Progenitor cell of endocrine pancreas (in vitro differentiated cells): ENCODE data around the gene RSF1. TPM values are rescaled to one million over a fixed set of nuclear protein-coding genes. Genes with fewer than 3 reads are reported as not detected.
A peak's percentile ranks its signal among the peaks of the same experiment; 100 is the strongest.

Experiments used
- DNase-seq: peaks from one replicate; pipeline ENCODE4 v3.0.0; 2021; ENCODE audit warnings: low spot score; ENCODE audit not compliant: unreplicated experiment
- H3K27ac Mint-ChIP-seq: 2 replicates; pipeline ENCODE4 v1.8.0; 2021; ENCODE audit warnings: mild to moderate bottlenecking, moderate library complexity, mixed read lengths
- H3K27me3 Mint-ChIP-seq: 2 replicates; pipeline ENCODE4 v1.8.0; 2021; ENCODE audit warnings: mixed read lengths
- H3K36me3 Mint-ChIP-seq: 2 replicates; pipeline ENCODE4 v1.8.0; 2022; ENCODE audit warnings: mixed read lengths; ENCODE audit not compliant: insufficient read depth
- H3K4me1 Mint-ChIP-seq: 2 replicates; pipeline ENCODE4 v1.8.0; 2021; ENCODE audit warnings: low read depth, mixed read lengths
- H3K4me3 Mint-ChIP-seq: 2 replicates; pipeline ENCODE4 v1.8.0; 2021; ENCODE audit warnings: low read depth, mild to moderate bottlenecking, moderate library complexity, mixed read lengths
- H3K9me3 Mint-ChIP-seq: 2 replicates; pipeline ENCODE4 v1.8.0; 2021; ENCODE audit warnings: low read depth, mixed read lengths
- CTCF ChIP-seq: fragments of 200-600 bp; sonication (generic); IDR thresholded peaks from one replicate; pipeline ENCODE4 v1.5.0; 2021; ENCODE audit warnings: antibody characterized with exemption, mild to moderate bottlenecking; ENCODE audit not compliant: unreplicated experiment
- total RNA-seq: library from RNA; stranded (reverse); gene quantifications from 2 replicates; pipeline ENCODE4 v1.2.1, GENCODE V29; 2021

The RSF1 gene
- total RNA-seq, 1 donor from 2014 or later, result 88.0 TPM

- no peak for DNase-seq
Observed at GRCh38 chr11:77789061-77789730, 31.3 kb downstream of the RSF1 start.

GRCh38 chr11:77784572-77784971 is 36.0 kb downstream of the RSF1 start:
- Mint-ChIP-seq H3K27me3 (no peaks in the 10 kb centered on the region), H3K36me3 (peaks cover 2% of the 10 kb centered on the region), H3K4me3 (no peak overlapping the region), H3K4me1 (peaks cover 15% of the 10 kb centered on the region), H3K27ac (no peak overlapping the region), H3K9me3 (peaks cover 3% of the 10 kb centered on the region)
- no peak for TF ChIP-seq CTCF
- DNase-seq, result no peak

More at GRCh38 chr11:77789061-77789730, 31.3 kb downstream of the RSF1 start:
- no peak overlapping the region for H3K27ac Mint-ChIP-seq
- peaks cover 14% of the 10 kb centered on the region for H3K4me1 Mint-ChIP-seq
- H3K27me3 Mint-ChIP-seq, result no peaks in the 10 kb centered on the region
- peaks cover 35% of the 10 kb centered on the region for H3K36me3 Mint-ChIP-seq
- H3K9me3 Mint-ChIP-seq, result peaks cover 25% of the 10 kb centered on the region
- H3K4me3 Mint-ChIP-seq, result no peak overlapping the region
- no peak for TF ChIP-seq CTCF

- H3K36me3 Mint-ChIP-seq, result peaks cover 1% of the 10 kb centered on the region
- DNase-seq, result no peak
- no peak for TF ChIP-seq CTCF
- no peak overlapping the region for H3K27ac Mint-ChIP-seq
- H3K4me1 Mint-ChIP-seq, result peaks cover 16% of the 10 kb centered on the region
- no peaks in the 10 kb centered on the region for H3K27me3 Mint-ChIP-seq
- no peak overlapping the region for H3K4me3 Mint-ChIP-seq
- H3K9me3 Mint-ChIP-seq, result peaks cover 3% of the 10 kb centered on the region
Observed at GRCh38 chr11:77783025-77783424, 37.5 kb downstream of the RSF1 start.

- DNase-seq, result no peak
- H3K4me1 Mint-ChIP-seq, result peaks cover 12% of the 10 kb centered on the region
- TF ChIP-seq CTCF, result no peak
- no peaks in the 10 kb centered on the region for H3K36me3 Mint-ChIP-seq
- peaks cover 3% of the 10 kb centered on the region for H3K9me3 Mint-ChIP-seq
- H3K27me3 Mint-ChIP-seq, result no peaks in the 10 kb centered on the region
- no peak overlapping the region for H3K4me3 Mint-ChIP-seq
- H3K27ac Mint-ChIP-seq, result no peak overlapping the region
Observed at GRCh38 chr11:77779935-77780334, 40.6 kb downstream of the RSF1 start.

GRCh38 chr11:77778549-77778948 is 42.0 kb downstream of the RSF1 start:
- DNase-seq, result no peak
- Mint-ChIP-seq H3K27me3 (no peaks in the 10 kb centered on the region), H3K4me1 (peaks cover 5% of the 10 kb centered on the region), H3K36me3 (no peaks in the 10 kb centered on the region), H3K27ac (peak overlapping the region; percentile 9), H3K4me3 (no peak overlapping the region), H3K9me3 (peaks cover 3% of the 10 kb centered on the region)
- TF ChIP-seq CTCF, result no peak
